ENCODE measurements around the gene DHCR24. TPM values are rescaled to one million over a fixed set of nuclear protein-coding genes. Genes with fewer than 3 reads are reported as not detected.

The DHCR24 gene
- total RNA-seq, 1 donor from 2014 or later: 118 TPM

DNA sequence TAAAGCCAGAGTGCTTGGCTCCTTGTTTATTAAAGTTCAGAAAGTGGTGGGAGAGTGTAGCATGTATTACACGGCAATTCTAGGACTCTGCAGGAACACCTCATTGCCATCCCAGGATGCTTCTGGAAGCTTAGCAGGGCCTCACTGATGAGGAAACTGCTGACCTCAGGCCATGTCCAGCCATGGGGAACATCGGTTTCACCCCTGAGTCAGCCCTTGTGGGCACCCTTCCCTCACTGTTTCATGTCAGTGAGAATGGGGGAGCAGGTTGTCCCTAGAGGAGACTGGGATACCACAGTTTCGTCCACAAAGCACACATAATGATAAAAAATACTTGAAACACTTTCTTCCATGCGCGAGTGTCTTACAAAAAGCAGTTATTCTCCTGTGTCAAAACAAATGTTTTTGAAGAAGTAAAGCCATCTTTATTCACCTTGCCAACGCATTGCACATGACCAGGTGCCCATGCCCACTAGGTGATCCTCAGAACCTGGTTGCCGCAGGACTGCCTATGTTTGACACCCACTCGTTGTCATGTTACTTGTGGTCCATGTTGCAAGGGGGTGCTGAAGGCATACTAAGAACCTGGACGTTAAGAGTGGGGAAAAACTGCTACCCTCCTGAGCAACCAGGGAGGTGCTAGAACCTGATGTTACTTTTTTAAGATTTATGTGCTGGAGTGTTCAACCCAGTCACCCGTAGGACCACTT is 44.6 kb downstream of the DHCR24 start:
- FAIRE-seq (peak; percentile 55), DNase-seq (ENCODE audit: low read depth) (no peak)
- no peaks in the 10 kb centered on the region for H3K36me3 ChIP-seq (ENCODE audit: control insufficient read depth, insufficient read depth, low read length)
- TF ChIP-seq, protein P1, sequence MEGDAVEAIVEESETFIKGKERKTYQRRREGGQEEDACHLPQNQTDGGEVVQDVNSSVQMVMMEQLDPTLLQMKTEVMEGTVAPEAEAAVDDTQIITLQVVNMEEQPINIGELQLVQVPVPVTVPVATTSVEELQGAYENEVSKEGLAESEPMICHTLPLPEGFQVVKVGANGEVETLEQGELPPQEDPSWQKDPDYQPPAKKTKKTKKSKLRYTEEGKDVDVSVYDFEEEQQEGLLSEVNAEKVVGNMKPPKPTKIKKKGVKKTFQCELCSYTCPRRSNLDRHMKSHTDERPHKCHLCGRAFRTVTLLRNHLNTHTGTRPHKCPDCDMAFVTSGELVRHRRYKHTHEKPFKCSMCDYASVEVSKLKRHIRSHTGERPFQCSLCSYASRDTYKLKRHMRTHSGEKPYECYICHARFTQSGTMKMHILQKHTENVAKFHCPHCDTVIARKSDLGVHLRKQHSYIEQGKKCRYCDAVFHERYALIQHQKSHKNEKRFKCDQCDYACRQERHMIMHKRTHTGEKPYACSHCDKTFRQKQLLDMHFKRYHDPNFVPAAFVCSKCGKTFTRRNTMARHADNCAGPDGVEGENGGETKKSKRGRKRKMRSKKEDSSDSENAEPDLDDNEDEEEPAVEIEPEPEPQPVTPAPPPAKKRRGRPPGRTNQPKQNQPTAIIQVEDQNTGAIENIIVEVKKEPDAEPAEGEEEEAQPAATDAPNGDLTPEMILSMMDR (IDR thresholded peaks at IDR 0.05; ENCODE audit: insufficient read depth, low read length, severe bottlenecking): no peak
- no peak overlapping the region for H3K4me3 ChIP-seq (ENCODE audit: low read depth, low read length)
- H3K27me3 ChIP-seq (ENCODE audit: control insufficient read depth, insufficient read depth, low read length): no peaks in the 10 kb centered on the region

DNA sequence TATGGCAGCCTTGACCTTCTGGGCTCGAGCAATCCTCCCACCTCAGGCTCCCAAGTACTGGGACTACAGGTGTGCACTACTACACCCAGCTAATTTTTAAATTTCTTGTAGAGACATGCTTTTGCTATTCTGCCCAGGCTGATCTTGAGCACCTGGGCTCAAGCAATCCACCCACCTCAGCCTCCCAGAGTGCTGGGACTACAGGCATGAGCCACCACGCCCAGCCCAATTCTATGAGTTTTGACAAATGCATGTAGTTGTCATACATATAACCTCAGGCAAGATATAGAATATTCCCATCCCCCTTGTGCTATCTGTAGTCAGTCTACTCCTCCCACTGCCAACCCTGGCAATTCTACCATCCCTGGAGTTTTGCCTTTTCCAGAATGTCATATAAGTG is 47.2 kb downstream of the DHCR24 start:
- TF ChIP-seq, protein P1 (IDR thresholded peaks at IDR 0.05; ENCODE audit: insufficient read depth, low read length, severe bottlenecking): no peak
- Histone ChIP-seq H3K27me3 (ENCODE audit: control insufficient read depth, insufficient read depth, low read length) (peaks cover 1% of the 10 kb centered on the region), H3K36me3 (ENCODE audit: control insufficient read depth, insufficient read depth, low read length) (no peaks in the 10 kb centered on the region), H3K4me3 (ENCODE audit: low read depth, low read length) (no peak overlapping the region)
- peak; percentile 39 for DNase-seq (ENCODE audit: low read depth)
- no peak for FAIRE-seq

DNA sequence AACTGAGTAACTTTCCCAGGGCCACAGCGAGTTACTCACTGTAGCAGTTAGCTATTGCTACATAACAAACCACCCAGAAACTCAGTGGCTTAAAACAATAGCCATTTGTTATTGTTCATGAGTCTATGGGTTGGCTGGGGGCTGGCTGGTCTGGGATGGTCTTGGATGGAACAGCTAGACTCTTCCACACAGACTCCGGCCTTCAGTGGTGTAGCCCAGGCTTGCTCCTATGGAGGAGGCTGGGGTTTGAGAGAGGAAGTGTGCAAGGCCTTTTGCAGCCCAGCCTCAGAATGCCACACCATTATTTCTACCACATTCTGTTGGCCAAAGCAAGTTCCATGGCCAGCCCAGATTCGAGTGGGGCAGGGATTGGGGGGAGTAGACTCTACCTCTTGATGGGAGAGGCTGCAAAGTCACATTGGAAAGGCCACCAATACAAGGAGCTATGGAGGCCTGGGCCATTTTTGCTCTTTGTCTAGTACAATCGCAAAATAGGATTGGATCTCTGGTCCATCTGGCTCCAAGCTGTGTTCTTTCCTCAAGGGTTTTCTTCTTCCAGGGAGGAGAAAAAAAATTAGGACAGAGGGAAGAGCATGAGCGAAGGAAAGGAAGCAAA is 48.3 kb downstream of the DHCR24 start:
- TF ChIP-seq, protein P1 (IDR thresholded peaks at IDR 0.05; ENCODE audit: insufficient read depth, low read length, severe bottlenecking): no peak
- DNase-seq (ENCODE audit: low read depth) (no peak), FAIRE-seq (no peak)
- Histone ChIP-seq H3K36me3 (ENCODE audit: control insufficient read depth, insufficient read depth, low read length) (no peaks in the 10 kb centered on the region), H3K4me3 (ENCODE audit: low read depth, low read length) (no peak overlapping the region), H3K27me3 (ENCODE audit: control insufficient read depth, insufficient read depth, low read length) (peaks cover 1% of the 10 kb centered on the region)

GRCh38 chr1:54837002-54837853 is 49.8 kb downstream of the DHCR24 start:
- Histone ChIP-seq H3K27me3 (ENCODE audit: control insufficient read depth, insufficient read depth, low read length) (peaks cover 4% of the 10 kb centered on the region), H3K4me3 (ENCODE audit: low read depth, low read length) (no peak overlapping the region), H3K36me3 (ENCODE audit: control insufficient read depth, insufficient read depth, low read length) (no peaks in the 10 kb centered on the region)
- DNase-seq (ENCODE audit: low read depth): no peak
- FAIRE-seq: no peak
- TF ChIP-seq, protein P1 (IDR thresholded peaks at IDR 0.05; ENCODE audit: insufficient read depth, low read length, severe bottlenecking): no peak

GRCh38 chr1:54836594-54836993 is 50.4 kb downstream of the DHCR24 start:
- H3K27me3 ChIP-seq (ENCODE audit: control insufficient read depth, insufficient read depth, low read length): peaks cover 4% of the 10 kb centered on the region
- H3K4me3 ChIP-seq (ENCODE audit: low read depth, low read length): no peak overlapping the region
- no peak for FAIRE-seq
- TF ChIP-seq, protein P1 (IDR thresholded peaks at IDR 0.05; ENCODE audit: insufficient read depth, low read length, severe bottlenecking): no peak
- no peaks in the 10 kb centered on the region for H3K36me3 ChIP-seq (ENCODE audit: control insufficient read depth, insufficient read depth, low read length)
- no peak for DNase-seq (ENCODE audit: low read depth)
